PC-3 (cell line): ENCODE measurements around the gene RBFOX2. TPM values are rescaled to one million over a fixed set of nuclear protein-coding genes. Genes with fewer than 3 reads are reported as not detected.

Source experiments
- ATAC-seq: fragments of 200-7000 bp; cut with Tn5 transposase; 2 replicates; pipeline ENCODE4 v1.9.1; 2020; ENCODE audit warnings: mild to moderate bottlenecking, moderate library complexity
- BruUV-seq: library from RNA; stranded (reverse); fragments of 400-500 nt; replicated peaks from 2 replicates; lab custom pipeline; 2021; lab: Mats Ljungman, UMichigan
- CTCF ChIA-PET: fragments of 300-600 bp; sonication (Branson Sonifier 250); formaldehyde crosslinking; loops from one replicate; lab custom pipeline; 2022; ENCODE audit warnings: antibody characterized with exemption; lab: Charles Lee
- POLR2A ChIA-PET: fragments of 300-600 bp; sonication (Branson Sonifier 250); formaldehyde crosslinking; loops from one replicate; lab custom pipeline; 2022; ENCODE audit warnings: antibody characterized with exemption; ENCODE audit not compliant: unreplicated experiment; lab: Charles Lee
- DNase-seq: peaks from one replicate; pipeline ENCODE4 v3.0.0-alpha.2; 2015
- H2AFZ ChIP-seq: fragments of 300-600 bp; sonication (generic); 2 replicates; pipeline ENCODE4 v1.6.0; 2016; ENCODE audit warnings: antibody characterized with exemption, low read length
- H3F3A ChIP-seq: fragments of 300-600 bp; sonication (generic); one replicate; pipeline ENCODE4 v1.6.0; 2017; ENCODE audit warnings: antibody characterized with exemption, low read length, control low read depth, mild to moderate bottlenecking; ENCODE audit not compliant: unreplicated experiment
- H3K27ac ChIP-seq: fragments of 300-600 bp; sonication (generic); 2 replicates; pipeline ENCODE4 v1.5.1; 2016; ENCODE audit warnings: mild to moderate bottlenecking, low read length
- H3K27me3 ChIP-seq: fragments of 300-600 bp; sonication (generic); 2 replicates; pipeline ENCODE4 v1.6.1; 2016; ENCODE audit warnings: low read length, mixed read lengths
- H3K36me3 ChIP-seq: fragments of 300-600 bp; sonication (generic); 2 replicates; pipeline ENCODE4 v1.6.1; 2016; ENCODE audit warnings: low read depth, mixed run types, low read length, mixed read lengths
- H3K4me1 ChIP-seq: fragments of 300-600 bp; sonication (generic); 2 replicates; pipeline ENCODE4 v1.5.1; 2016; ENCODE audit warnings: low read length; ENCODE audit not compliant: insufficient read depth
- H3K4me2 ChIP-seq: fragments of 300-600 bp; sonication (generic); 2 replicates; pipeline ENCODE4 v1.6.0; 2016; ENCODE audit warnings: low read length
- H3K4me3 ChIP-seq: fragments of 300-600 bp; sonication (generic); 2 replicates; pipeline ENCODE4 v1.5.1; 2016; ENCODE audit warnings: mild to moderate bottlenecking, low read length, mixed read lengths
- H3K79me2 ChIP-seq: fragments of 300-600 bp; sonication (generic); 2 replicates; pipeline ENCODE4 v1.6.1; 2017; ENCODE audit warnings: low read length, mixed read lengths
- H3K9ac ChIP-seq: fragments of 300-600 bp; sonication (generic); 2 replicates; pipeline ENCODE4 v1.6.0; 2016; ENCODE audit warnings: mild to moderate bottlenecking, low read length
- H3K9me2 ChIP-seq: fragments of 300-600 bp; sonication (generic); replicated peaks from 2 replicates; pipeline ENCODE4 v1.6.1; 2016; ENCODE audit warnings: mixed run types, low read length, mixed read lengths
- H3K9me3 ChIP-seq: fragments of 300-600 bp; sonication (generic); 2 replicates; pipeline ENCODE4 v1.6.1; 2016; ENCODE audit warnings: low read length, mixed read lengths
- H4K20me1 ChIP-seq: fragments of 300-600 bp; sonication (generic); 2 replicates; pipeline ENCODE4 v1.6.1; 2016; ENCODE audit warnings: low read length, mixed read lengths
- CTCF ChIP-seq: fragments of 300-600 bp; sonication (generic); conservative IDR thresholded peaks from 2 replicates; pipeline ENCODE4 v1.5.1; 2017; ENCODE audit warnings: antibody characterized with exemption, low read depth, mild to moderate bottlenecking, low read length
- EZH2 ChIP-seq: fragments of 300-600 bp; sonication (generic); IDR thresholded peaks from one replicate; pipeline ENCODE4 v1.6.1; 2017; ENCODE audit warnings: antibody characterized with exemption, mild to moderate bottlenecking, low read length; ENCODE audit not compliant: unreplicated experiment
- EZH2phosphoT487 ChIP-seq: fragments of 300-600 bp; sonication (generic); IDR thresholded peaks from 2 replicates; pipeline ENCODE4 v1.6.1; 2018; ENCODE audit warnings: mild to moderate bottlenecking, antibody characterized with exemption, low read length, borderline replicate concordance
- intact Hi-C: fragments of 100-400 bp; cut with micrococcal nuclease; formaldehyde crosslinking; loops from 2 replicates; pipeline ENCODE4 v1.9.0; 2023
- total RNA-seq: library from RNA; depleted of rRNA; stranded (reverse); fragments of >200 nt; gene quantifications from 2 replicates; pipeline ENCODE4 v1.2.3, GENCODE V29; 2014

RBFOX2 gene
- total RNA-seq, 1 experiment from 2014 or later = 75.1 TPM

GRCh38 chr22:36069368-36069767 is 40.7 kb upstream of the RBFOX2 start:
- no peaks in the 10 kb centered on the region for H3K27me3 ChIP-seq
- no peak overlapping the region for H3K4me2 ChIP-seq
- CTCF ChIA-PET = no interaction called here
- ATAC-seq (no peak), DNase-seq (no peak)
- no peak overlapping the region for H3K27ac ChIP-seq
- no peaks in the 10 kb centered on the region for H3K9me3 ChIP-seq
- no peak overlapping the region for H3K4me3 ChIP-seq
- TF ChIP-seq CTCF (no peak), EZH2phosphoT487 (no peak), EZH2 (no peak)
- no peaks in the 10 kb centered on the region for H3F3A ChIP-seq
- POLR2A ChIA-PET = no interaction called here
- H2AFZ ChIP-seq = no peak overlapping the region
- no TSS peak for BruUV-seq
- peaks cover 4% of the 10 kb centered on the region; the same call in 1 of the 2 replicates for H3K36me3 ChIP-seq
- H3K79me2 ChIP-seq = no peaks in the 10 kb centered on the region
- H3K9me2 ChIP-seq = no peaks in the 10 kb centered on the region
- no peak overlapping the region for H3K9ac ChIP-seq
- H4K20me1 ChIP-seq = no peaks in the 10 kb centered on the region
- intact Hi-C loops = loop anchor here (5.0 kb wide), 1 partner anchor 137 kb away; no protein-coding TSS in a partner anchor
- peaks cover 6% of the 10 kb centered on the region for H3K4me1 ChIP-seq

DNA sequence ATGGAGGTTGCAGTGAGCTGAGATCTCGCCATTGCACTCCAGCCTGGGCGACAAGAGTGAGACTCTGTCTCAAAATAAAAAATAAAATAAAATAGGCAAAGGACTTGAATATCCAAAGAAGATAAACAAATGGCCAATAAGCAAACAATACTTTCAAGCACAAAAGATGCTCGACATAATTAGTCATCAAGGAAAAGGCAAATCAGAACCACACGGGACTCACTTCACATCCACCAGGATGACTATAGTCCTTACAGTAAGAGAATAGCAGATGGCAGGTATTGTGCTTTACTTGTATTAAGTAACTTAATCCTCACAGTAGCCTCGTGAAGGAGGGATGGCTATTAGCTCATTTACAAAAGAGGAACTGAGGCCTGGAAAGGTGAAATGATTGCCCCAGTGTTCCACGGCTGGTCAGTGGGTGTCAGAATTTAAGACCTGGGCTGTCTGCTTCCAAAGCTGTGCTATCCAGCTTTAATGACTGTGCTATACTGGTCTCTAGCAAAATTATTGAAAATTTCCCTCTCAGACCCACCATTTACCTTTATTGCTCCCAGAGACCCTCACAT is 40.2 kb upstream of the RBFOX2 start:
- Histone ChIP-seq H3K4me3 (no peak overlapping the region), H4K20me1 (no peaks in the 10 kb centered on the region), H3K9ac (no peak overlapping the region), H3F3A (no peaks in the 10 kb centered on the region), H3K36me3 (peaks cover 4% of the 10 kb centered on the region; the same call in 1 of the 2 replicates), H3K9me3 (no peaks in the 10 kb centered on the region), H3K4me2 (no peak overlapping the region), H3K79me2 (no peaks in the 10 kb centered on the region), H3K9me2 (no peaks in the 10 kb centered on the region), H3K27me3 (no peaks in the 10 kb centered on the region), H2AFZ (no peak overlapping the region), H3K4me1 (peaks cover 6% of the 10 kb centered on the region), H3K27ac (no peak overlapping the region)
- intact Hi-C loops = loop anchor here (5.0 kb wide), 1 partner anchor 137 kb away; no protein-coding TSS in a partner anchor
- peak; percentile 18 for DNase-seq
- no TSS peak for BruUV-seq
- POLR2A ChIA-PET = no interaction called here
- TF ChIP-seq EZH2phosphoT487 (no peak), EZH2 (no peak), CTCF (no peak)
- CTCF ChIA-PET = no interaction called here
- no peak for ATAC-seq

- Histone ChIP-seq H3K27ac (no peak overlapping the region), H3K9me3 (no peaks in the 10 kb centered on the region), H3K36me3 (peaks cover 4% of the 10 kb centered on the region; the same call in 1 of the 2 replicates), H3F3A (no peaks in the 10 kb centered on the region), H3K79me2 (no peaks in the 10 kb centered on the region), H3K27me3 (no peaks in the 10 kb centered on the region), H4K20me1 (no peaks in the 10 kb centered on the region), H3K9me2 (no peaks in the 10 kb centered on the region), H3K4me3 (no peak overlapping the region), H3K9ac (no peak overlapping the region), H2AFZ (no peak overlapping the region), H3K4me2 (no peak overlapping the region), H3K4me1 (peaks cover 6% of the 10 kb centered on the region)
- DNase-seq (no peak), ATAC-seq (no peak)
- intact Hi-C loops = loop anchor here (5.0 kb wide), 1 partner anchor 135 kb away; no protein-coding TSS in a partner anchor
- BruUV-seq = no TSS peak
- ChIA-PET POLR2A (no interaction called here), CTCF (no interaction called here)
- TF ChIP-seq CTCF (no peak), EZH2 (no peak), EZH2phosphoT487 (no peak)
Measured at GRCh38 chr22:36067235-36067558, 38.6 kb upstream of the RBFOX2 start.
